Pericardium fibroblast (primary cell): ENCODE measurements around the gene GYS1. TPM values are rescaled to one million over a fixed set of nuclear protein-coding genes. Genes with fewer than 3 reads are reported as not detected.

Experiments
- total RNA-seq: library from RNA; depleted of rRNA; stranded (reverse); fragments of >200 nt; gene quantifications from 2 replicates; pipeline ENCODE4 v1.2.3, GENCODE V29; 2015

Gene GYS1
- total RNA-seq = 39.2 and 79.2 TPM in 2 replicates

DNA sequence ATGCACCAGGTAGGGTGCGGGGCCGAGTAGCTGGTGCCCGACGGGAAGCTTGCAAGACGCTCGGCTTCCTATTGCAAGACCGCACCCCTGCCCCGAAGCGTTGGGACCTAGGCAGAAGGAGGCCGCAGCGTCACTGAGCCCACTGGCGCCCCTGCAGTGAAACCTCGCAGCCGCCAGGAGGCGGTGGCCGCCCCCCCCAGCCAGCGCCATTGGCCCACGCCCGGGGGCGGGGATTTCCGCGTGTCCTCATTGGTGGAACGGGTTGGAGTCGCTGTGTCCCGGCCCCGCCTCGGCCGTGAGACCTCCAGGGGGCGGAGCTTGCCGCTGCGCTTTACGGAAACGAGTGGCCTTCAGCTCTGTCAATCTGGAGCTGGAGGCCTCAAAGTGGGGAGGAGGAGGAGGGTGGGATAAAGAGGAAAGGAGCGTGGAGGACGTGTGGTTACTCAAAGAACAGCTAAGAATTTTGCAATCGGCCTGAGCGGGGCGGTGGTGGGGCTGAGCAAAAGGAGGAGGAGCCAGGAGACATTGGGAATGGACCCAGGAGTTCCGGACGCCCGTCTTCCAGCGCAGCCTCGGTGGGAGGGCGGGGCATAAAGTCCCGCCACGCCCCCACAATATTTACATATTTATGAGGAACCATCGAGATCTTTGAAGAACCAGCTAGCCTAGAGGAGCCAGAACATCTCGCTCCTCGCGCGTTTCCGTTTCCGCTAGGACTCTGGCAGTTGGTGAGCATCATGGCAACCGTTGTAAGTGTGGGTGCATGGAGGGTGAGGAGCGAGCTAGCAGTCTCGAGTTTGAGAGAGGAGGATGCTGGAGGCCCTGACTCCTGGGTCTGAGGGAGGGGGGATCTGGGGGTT is at the start of gene GYS1, which contains the start of gene RUVBL2:
TSS of gene GYS1 (minus strand) at position 135 of the 860 bp plus-strand sequence. CDS start 197 bp downstream, outside the sequence.
TSS of gene RUVBL2 (plus strand) at position 713 of the 860 bp plus-strand sequence. CDS start at position 738, 25 bp downstream.

DNA sequence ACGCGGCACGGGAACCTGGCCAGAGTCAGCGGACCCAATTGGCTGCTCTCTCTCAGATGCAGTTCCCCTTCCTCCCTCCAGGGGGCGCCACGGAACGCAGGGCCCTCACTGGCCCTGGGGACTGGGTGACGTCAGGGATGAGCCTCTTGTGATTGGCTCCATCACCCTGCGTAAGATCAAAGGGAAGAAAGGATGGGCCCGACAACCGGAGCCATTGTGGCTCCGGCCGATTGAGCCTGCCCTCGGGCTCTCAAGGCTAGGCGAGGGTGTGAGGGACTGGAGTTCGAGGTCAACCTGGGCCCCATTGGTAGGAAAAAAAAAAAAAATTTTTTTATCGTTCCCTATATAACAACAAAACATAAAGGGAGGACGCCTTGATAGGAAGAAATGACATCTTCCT is 43.7 kb upstream of the GYS1 start, which contains the start of gene CGB1:
TSS of gene CGB1 (minus strand) at position 81 of the 400 bp plus-strand sequence. CDS start 184 bp downstream, outside the sequence.

DNA sequence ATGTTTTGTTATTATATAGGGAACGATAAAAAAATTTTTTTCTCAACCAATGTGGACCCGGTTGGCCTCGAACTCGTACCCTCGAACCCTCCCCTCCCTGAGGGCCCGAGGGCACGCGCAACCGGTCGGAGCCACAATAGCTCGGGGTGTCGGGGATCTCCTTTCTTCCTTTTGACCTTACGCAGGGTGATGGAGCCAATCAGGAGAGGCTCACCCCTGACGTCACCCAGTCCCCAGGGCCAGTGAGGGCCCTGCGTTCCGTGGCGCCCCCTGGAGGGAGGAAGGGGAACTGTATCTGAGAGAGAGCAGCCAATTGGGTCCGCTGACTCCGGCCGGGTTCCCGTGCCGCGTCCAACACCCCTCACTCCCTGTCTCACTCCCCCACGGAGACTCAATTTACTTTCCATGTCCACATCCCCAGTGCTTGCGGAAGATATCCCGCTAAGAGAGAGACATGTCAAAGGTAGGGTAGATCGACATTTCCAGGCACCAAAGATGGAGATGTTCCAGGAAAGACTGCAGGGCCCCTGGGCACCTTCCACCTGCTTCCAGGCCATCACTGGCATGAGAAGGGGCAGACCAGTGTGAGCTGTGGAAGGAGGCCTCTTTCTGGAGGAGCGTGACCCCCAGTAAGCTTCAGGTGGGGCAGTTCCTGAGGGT is 38.7 kb upstream of the GYS1 start, which contains the start of gene CGB2:
TSS of gene CGB2 (plus strand) at position 249 of the 660 bp plus-strand sequence. CDS start at position 455, 206 bp downstream.

DNA sequence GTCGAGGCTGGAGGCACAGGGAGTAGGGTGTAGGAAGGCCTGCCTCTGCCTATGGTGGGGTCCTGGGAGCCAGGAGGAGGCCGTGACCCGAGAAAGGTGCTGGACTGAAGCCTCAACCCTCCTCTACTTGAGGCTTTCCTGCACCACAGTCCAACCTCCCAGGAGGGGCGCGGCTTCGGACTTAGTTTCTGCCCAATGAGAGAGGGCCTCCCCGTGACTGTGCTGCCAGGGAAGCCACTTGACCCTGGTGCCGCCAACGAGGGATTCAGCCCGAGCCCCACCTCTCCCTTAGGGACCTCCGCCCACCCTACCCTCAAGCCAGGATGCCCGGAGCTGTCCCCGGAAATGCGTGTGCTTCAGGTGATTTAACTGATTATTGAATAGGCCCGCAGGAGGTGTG is 31.1 kb upstream of the GYS1 start, which contains the start of gene CGB3:
TSS of gene CGB3 (minus strand) at position 101 of the 400 bp plus-strand sequence. CDS start 362 bp downstream, outside the sequence.

DNA sequence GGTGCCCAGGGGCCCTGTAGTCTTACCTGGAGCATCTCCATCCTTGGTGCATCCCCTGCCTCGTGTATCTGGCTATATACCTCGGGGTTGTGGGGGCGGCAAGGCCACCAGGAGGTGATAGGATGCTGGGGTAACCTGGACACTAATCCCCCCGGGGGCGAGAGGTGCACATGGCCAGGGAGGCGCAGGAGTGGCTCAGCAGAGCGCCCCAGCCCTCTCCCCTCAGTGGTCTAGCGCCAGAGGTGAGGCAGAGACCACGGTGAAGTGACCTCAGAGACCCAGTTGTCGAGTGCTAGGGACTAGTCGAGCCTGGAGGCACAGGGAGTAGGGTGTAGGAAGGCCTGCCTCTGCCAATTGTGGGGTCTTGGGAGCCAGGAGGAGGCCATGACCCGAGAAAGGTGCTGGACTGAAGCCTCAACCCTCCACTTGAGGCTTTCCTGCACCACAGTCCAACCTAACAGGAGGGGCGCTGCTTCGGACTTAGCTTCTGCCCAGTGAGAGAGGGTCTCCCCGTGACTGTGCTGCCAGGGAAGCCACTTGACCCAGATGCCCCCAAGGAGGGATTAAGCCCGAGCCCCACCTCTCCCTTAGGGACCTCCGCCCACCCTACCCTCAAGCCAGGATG is 24.0 kb upstream of the GYS1 start, which contains the start of gene LHB:
TSS of gene LHB (minus strand) at position 51 of the 625 bp plus-strand sequence. CDS start at position 41, 10 bp downstream.

DNA sequence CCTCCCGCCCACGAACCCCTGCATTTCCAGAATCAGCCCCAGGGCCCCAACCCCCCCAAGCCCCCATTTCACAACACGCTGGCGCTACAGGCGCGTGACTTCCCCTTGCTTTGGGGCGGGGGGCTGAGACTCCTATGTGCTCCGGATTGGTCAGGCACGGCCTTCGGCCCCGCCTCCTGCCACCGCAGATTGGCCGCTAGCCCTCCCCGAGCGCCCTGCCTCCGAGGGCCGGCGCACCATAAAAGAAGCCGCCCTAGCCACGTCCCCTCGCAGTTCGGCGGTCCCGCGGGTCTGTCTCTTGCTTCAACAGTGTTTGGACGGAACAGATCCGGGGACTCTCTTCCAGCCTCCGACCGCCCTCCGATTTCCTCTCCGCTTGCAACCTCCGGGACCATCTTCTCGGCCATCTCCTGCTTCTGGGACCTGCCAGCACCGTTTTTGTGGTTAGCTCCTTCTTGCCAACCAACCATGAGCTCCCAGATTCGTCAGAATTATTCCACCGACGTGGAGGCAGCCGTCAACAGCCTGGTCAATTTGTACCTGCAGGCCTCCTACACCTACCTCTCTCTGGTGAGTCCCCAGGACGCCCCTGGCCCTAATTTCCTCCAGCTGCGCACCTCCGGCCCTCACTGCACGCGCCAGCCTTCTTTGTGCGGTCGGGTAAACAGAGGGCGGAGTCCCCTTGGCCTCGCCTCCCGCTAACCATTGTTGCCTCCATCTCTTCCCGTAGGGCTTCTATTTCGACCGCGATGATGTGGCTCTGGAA is 27.9 kb downstream of the GYS1 start, which contains the start of gene FTL:
TSS of gene FTL (plus strand) at position 270 of the 766 bp plus-strand sequence. CDS start at position 469, 199 bp downstream.

DNA sequence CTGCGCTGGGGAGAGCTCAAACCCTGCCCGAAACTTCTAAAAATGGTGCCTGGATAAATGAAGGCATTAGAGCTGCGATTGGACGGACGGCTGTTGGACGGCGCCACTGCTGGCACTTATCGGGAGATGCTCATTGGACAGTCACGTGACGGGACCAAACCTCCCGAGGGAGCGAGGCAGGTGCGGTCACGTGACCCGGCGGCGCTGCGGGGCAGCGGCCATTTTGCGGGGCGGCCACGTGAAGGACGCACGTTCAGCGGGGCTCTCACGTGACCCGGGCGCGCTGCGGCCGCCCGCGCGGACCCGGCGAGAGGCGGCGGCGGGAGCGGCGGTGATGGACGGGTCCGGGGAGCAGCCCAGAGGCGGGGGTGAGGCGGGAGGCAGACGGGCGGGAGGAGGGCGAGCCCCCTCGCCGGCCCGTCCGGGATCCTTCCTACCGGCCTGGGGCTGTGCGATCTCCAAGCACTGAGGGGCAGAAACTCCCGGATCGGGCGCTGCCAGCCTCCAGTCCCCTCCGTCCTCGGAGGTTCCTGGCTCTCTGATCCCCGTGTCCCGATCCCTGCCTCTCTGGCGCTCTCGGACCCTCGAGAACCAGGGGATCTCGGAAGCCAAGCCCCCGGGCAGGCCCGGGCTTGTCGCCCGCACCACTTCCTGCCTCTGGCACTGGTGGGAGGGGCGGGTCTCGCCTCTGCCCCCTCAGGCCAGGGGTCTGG is 38.4 kb downstream of the GYS1 start, which contains the start of gene BAX:
TSS of gene BAX (plus strand) at position 281 of the 713 bp plus-strand sequence. CDS start at position 335, 54 bp downstream.

DNA sequence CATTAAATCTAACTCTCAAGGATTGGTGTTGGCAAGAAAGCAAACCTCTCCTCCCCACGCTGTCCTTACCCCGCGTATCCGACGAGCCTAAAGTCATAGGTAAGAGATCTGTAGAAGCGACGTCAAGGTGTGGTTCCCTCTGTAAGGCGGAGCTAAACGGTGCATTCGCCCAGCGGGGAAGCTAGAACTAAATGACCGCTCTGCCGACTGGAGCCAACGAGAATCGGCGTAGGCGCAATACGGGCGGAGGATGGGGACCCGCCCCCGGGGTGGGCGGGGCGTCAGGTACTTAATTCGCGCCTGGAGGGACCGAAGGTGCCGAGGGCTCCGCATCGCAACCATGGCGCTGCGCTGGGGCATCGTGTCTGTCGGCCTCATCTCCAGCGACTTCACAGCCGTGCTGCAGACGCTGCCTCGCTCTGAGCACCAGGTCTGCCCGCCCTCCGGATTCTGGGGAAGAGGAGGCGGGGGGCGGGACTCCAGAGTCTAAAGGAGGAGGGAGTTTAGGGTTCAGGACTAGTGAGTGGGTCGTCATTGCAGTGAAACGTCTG is 59.7 kb downstream of the GYS1 start, which contains the start of gene DHDH:
TSS of gene DHDH (plus strand) at position 318 of the 551 bp plus-strand sequence. CDS start at position 341, 23 bp downstream.

Other genes with a start within 250 kb of the GYS1 start
- gene IZUMO1, start 246.4 kb downstream of the GYS1 start, total RNA-seq = not detected in 2 replicates
- 0.17 and 1.8 TPM in 2 replicates for gene FUT1, start 240.7 kb downstream of the GYS1 start, total RNA-seq
- gene FGF21, start 237.8 kb downstream of the GYS1 start, total RNA-seq = not detected in 2 replicates
- 55.0 and 59.9 TPM in 2 replicates for gene BCAT2, start 182.3 kb downstream of the GYS1 start, total RNA-seq
- 5.9 and 14.9 TPM in 2 replicates for gene HSD17B14, start 156.8 kb downstream of the GYS1 start, total RNA-seq
- 10.3 and 28.0 TPM in 2 replicates for gene PLEKHA4, start 124.7 kb downstream of the GYS1 start, total RNA-seq
- gene PPP1R15A, start 120.9 kb downstream of the GYS1 start, total RNA-seq = 46.6 and 66.4 TPM in 2 replicates
- gene TULP2, start 94.6 kb downstream of the GYS1 start, total RNA-seq = 0.09 TPM in 1 of 2 replicates, not detected in the other
- gene NUCB1, start 93.0 kb downstream of the GYS1 start, total RNA-seq = 322 and 497 TPM in 2 replicates
- 0.68 TPM in 1 of 2 replicates, not detected in the other for gene DHDH, start 59.6 kb downstream of the GYS1 start, total RNA-seq
- gene BAX, start 38.4 kb downstream of the GYS1 start, total RNA-seq = 74.8 and 110 TPM in 2 replicates
- 6,635 and 8,342 TPM in 2 replicates for gene FTL, start 28.0 kb downstream of the GYS1 start, total RNA-seq
- gene RUVBL2, start 578 bp upstream of the GYS1 start, total RNA-seq = 100 and 106 TPM in 2 replicates
- gene LHB, start 23.8 kb upstream of the GYS1 start, total RNA-seq = not detected in 2 replicates
- not detected in 2 replicates for gene CGB3, start 31.0 kb upstream of the GYS1 start, total RNA-seq
- not detected in 2 replicates for gene CGB2, start 38.6 kb upstream of the GYS1 start, total RNA-seq
- not detected in 2 replicates for gene CGB1, start 43.6 kb upstream of the GYS1 start, total RNA-seq
- gene CGB5, start 50.5 kb upstream of the GYS1 start, total RNA-seq = not detected in 2 replicates
- not detected in 2 replicates for gene CGB8, start 55.8 kb upstream of the GYS1 start, total RNA-seq
- gene CGB7, start 64.4 kb upstream of the GYS1 start, total RNA-seq = 0.35 TPM in 1 of 2 replicates, not detected in the other
- gene NTF4, start 71.5 kb upstream of the GYS1 start, total RNA-seq = 1.1 TPM in 1 of 2 replicates, not detected in the other
- gene KCNA7, start 79.4 kb upstream of the GYS1 start, total RNA-seq = not detected in 2 replicates
- 109 and 117 TPM in 2 replicates for gene SNRNP70, start 92.1 kb upstream of the GYS1 start, total RNA-seq
- gene LIN7B, start 121.1 kb upstream of the GYS1 start, total RNA-seq = 9.8 and 12.3 TPM in 2 replicates
- 3.2 and 12.3 TPM in 2 replicates for gene C19orf73, start 125.8 kb upstream of the GYS1 start, total RNA-seq
- gene PPFIA3, start 126.2 kb upstream of the GYS1 start, total RNA-seq = 2.8 TPM in 2 replicates
- 1.2 and 3.2 TPM in 2 replicates for gene HRC, start 162.1 kb upstream of the GYS1 start, total RNA-seq
- 15.2 and 27.5 TPM in 2 replicates for gene TRPM4, start 164.5 kb upstream of the GYS1 start, total RNA-seq